Ishikawa (cell line): ENCODE measurements around the gene CPXM1.

ENCODE experiments used
- CEBPB ChIP-seq: IDR thresholded peaks from 2 replicates; pipeline ENCODE4 v1.6.1; 2012
- CREB1 ChIP-seq: IDR thresholded peaks from 2 replicates; pipeline ENCODE4 v1.6.1; 2012; ENCODE audit warnings: low read depth
- EP300 ChIP-seq: IDR thresholded peaks from 2 replicates; pipeline ENCODE4 v1.6.1; 2012; ENCODE audit warnings: borderline replicate concordance
- NFIC ChIP-seq: IDR thresholded peaks from 2 replicates; pipeline ENCODE4 v1.6.1; 2012
- RAD21 ChIP-seq: IDR thresholded peaks from 2 replicates; pipeline ENCODE4 v1.6.1; 2012; ENCODE audit warnings: low read depth
- REST ChIP-seq: IDR thresholded peaks from 2 replicates; pipeline ENCODE4 v1.6.1; 2012; ENCODE audit warnings: low read depth, mild to moderate bottlenecking
- TAF1 ChIP-seq: IDR thresholded peaks from 2 replicates; pipeline ENCODE4 v1.6.1; 2012; ENCODE audit warnings: low read depth, mild to moderate bottlenecking
- TCF12 ChIP-seq: IDR thresholded peaks from 2 replicates; pipeline ENCODE4 v1.6.1; 2012; ENCODE audit warnings: low read depth
- TEAD4 ChIP-seq: IDR thresholded peaks from 2 replicates; pipeline ENCODE4 v1.6.1; 2012
- USF1 ChIP-seq: IDR thresholded peaks from 2 replicates; pipeline ENCODE4 v1.6.1; 2012
- YY1 ChIP-seq: IDR thresholded peaks from 2 replicates; pipeline ENCODE4 v1.6.1; 2012; ENCODE audit warnings: low read depth
- TF ChIP-seq, protein P1 (sequence below): IDR thresholded peaks from 2 replicates; pipeline ENCODE4 v1.6.1; 2012

DNA sequence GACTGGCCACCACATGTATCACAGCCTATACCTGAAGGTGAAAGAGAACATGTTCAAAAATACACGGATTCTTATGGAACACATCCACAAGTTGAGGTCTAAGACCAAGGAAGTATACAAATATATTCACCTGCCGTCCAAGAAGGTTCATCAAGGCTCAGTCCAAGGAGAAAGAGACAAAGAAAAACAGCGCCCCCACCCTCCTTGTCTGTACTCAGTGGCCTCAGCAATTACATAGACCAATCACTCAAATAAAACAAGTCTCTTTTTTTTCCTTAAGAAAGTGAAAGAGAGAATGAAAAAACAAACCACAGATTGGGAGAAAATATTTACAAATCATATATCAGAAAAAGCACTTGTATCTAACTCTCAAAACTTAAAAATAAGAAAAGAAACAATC is 19.5 kb downstream of the CPXM1 start:
- TF ChIP-seq EP300 = no peak
- no peak for TF ChIP-seq REST
- TF ChIP-seq TCF12 = no peak
- TF ChIP-seq TAF1 = no peak
- no peak for TF ChIP-seq CEBPB
- TF ChIP-seq, protein P1, sequence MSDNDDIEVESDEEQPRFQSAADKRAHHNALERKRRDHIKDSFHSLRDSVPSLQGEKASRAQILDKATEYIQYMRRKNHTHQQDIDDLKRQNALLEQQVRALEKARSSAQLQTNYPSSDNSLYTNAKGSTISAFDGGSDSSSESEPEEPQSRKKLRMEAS = no peak
- no peak for TF ChIP-seq NFIC
- TF ChIP-seq RAD21 = no peak; the same call in 1 of the 2 replicates
- TF ChIP-seq YY1 = no peak
- no peak for TF ChIP-seq TEAD4
- TF ChIP-seq CREB1 = no peak
- TF ChIP-seq USF1 = no peak
